ENCODE results near the gene TNIP2. TPM values are rescaled to one million over a fixed set of nuclear protein-coding genes. Genes with fewer than 3 reads are reported as not detected.

The TNIP2 gene
- total and polyA plus RNA-seq, 2 of the 13 experiments (the other 11 are each of a cell fraction or from before 2014, with no cell fraction given): 25.6 to 38.0 TPM

DNA sequence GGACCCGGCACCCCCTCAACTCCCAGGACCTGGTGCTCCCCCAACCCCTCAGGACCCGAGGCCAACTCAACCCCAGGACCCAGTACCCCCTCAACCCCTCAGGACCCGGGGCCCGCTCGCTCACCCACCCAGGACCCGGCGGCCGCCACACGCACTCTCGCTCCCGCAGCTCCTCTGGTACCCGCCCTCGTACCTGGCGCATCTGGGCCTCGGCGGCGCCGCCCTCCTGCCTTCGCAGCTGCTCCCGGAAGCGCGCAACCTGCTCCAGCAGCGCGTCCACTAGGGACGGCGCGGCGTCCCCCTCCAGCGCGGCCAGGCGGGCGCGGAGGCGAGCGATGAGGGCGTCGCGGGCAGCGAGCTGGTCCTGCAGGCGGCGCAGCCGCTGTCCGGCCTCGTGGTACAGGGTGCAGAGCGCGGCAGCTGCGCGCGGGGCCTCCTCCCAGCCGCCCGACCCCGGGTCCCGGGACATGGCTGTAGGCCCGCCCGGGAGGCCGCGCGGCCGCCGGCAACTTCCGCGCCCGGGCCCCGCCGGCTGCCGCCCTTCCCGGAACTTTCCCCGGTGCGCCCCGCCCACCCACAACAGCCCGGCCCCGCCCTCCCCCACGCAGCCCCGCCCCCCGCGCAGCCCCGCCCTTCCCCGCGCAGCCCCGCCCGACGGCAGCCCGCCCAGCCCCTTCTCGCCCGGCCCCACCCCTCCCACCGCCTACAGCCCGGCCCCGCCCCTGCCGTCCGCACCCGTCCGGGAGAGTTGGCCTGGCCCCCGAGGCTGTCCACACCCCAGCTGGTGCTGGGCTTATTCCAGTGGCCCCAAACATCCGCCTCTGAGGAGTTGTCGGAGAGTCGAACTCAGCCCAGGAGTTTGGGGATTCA is at the start of gene TNIP2 (continued):
- TF ChIP-seq BRD4 (CRISPR knock-in tag; IDR thresholded peaks at IDR 0.05) (no peak; the same call in 1 of the 2 replicates), NKX3-1 (CRISPR knock-in tag; IDR thresholded peaks at IDR 0.05) (no peak), MEIS2 (CRISPR knock-in tag; IDR thresholded peaks at IDR 0.05) (no peak), TCF7L2 (IDR thresholded peaks at IDR 0.05; ENCODE audit: low read depth, low read length) (no peak), ATF1 (CRISPR knock-in tag; IDR thresholded peaks at IDR 0.05) (no peak), ZNF740 (CRISPR knock-in tag; IDR thresholded peaks at IDR 0.05) (no peak), NCOA2 (CRISPR knock-in tag; IDR thresholded peaks at IDR 0.05) (no peak; the same call in 1 of the 2 replicates), TAF15 (IDR thresholded peaks at IDR 0.05; ENCODE audit: low read depth, low read length, poor library complexity, severe bottlenecking) (no peak), ZFYVE20 (CRISPR knock-in tag; IDR thresholded peaks at IDR 0.05; ENCODE audit: borderline replicate concordance, low read depth) (no peak), ZBTB21 (CRISPR knock-in tag; IDR thresholded peaks at IDR 0.05) (no peak), MYNN (CRISPR knock-in tag; IDR thresholded peaks at IDR 0.05; ENCODE audit: low read depth) (no peak), ADNP (CRISPR knock-in tag; IDR thresholded peaks at IDR 0.05) (no peak), BCLAF1 (IDR thresholded peaks at IDR 0.05) (no peak), ZNF136 (CRISPR knock-in tag; IDR thresholded peaks at IDR 0.05; ENCODE audit: low read depth) (no peak), RXRA (CRISPR knock-in tag; IDR thresholded peaks at IDR 0.05) (no peak), SMAD1 (CRISPR knock-in tag; IDR thresholded peaks at IDR 0.05; ENCODE audit: borderline replicate concordance, low read depth) (no peak), KDM5B (CRISPR knock-in tag; IDR thresholded peaks at IDR 0.05; ENCODE audit: borderline replicate concordance) (peak; percentile 58; the same call in 1 of the 2 replicates), ZSCAN22 (CRISPR knock-in tag; IDR thresholded peaks at IDR 0.05) (0 out of 2 replicates have a peak, but pooled peaks have one; percentile 30), ZNF709 (CRISPR knock-in tag; IDR thresholded peaks at IDR 0.05) (no peak)
- TF ChIP-seq, protein P1, sequence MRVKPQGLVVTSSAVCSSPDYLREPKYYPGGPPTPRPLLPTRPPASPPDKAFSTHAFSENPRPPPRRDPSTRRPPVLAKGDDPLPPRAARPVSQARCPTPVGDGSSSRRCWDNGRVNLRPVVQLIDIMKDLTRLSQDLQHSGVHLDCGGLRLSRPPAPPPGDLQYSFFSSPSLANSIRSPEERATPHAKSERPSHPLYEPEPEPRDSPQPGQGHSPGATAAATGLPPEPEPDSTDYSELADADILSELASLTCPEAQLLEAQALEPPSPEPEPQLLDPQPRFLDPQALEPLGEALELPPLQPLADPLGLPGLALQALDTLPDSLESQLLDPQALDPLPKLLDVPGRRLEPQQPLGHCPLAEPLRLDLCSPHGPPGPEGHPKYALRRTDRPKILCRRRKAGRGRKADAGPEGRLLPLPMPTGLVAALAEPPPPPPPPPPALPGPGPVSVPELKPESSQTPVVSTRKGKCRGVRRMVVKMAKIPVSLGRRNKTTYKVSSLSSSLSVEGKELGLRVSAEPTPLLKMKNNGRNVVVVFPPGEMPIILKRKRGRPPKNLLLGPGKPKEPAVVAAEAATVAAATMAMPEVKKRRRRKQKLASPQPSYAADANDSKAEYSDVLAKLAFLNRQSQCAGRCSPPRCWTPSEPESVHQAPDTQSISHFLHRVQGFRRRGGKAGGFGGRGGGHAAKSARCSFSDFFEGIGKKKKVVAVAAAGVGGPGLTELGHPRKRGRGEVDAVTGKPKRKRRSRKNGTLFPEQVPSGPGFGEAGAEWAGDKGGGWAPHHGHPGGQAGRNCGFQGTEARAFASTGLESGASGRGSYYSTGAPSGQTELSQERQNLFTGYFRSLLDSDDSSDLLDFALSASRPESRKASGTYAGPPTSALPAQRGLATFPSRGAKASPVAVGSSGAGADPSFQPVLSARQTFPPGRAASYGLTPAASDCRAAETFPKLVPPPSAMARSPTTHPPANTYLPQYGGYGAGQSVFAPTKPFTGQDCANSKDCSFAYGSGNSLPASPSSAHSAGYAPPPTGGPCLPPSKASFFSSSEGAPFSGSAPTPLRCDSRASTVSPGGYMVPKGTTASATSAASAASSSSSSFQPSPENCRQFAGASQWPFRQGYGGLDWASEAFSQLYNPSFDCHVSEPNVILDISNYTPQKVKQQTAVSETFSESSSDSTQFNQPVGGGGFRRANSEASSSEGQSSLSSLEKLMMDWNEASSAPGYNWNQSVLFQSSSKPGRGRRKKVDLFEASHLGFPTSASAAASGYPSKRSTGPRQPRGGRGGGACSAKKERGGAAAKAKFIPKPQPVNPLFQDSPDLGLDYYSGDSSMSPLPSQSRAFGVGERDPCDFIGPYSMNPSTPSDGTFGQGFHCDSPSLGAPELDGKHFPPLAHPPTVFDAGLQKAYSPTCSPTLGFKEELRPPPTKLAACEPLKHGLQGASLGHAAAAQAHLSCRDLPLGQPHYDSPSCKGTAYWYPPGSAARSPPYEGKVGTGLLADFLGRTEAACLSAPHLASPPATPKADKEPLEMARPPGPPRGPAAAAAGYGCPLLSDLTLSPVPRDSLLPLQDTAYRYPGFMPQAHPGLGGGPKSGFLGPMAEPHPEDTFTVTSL (CRISPR knock-in tag; IDR thresholded peaks at IDR 0.05; ENCODE audit: borderline replicate concordance): no peak
